Iris pigment epithelial cell (primary cell): Measurements from ENCODE around the gene DCUN1D3.
"Not testable (repeated sequence)": the region's sequence is repeated elsewhere in the genome, so short reads cannot be mapped to it uniquely, and the experiment has no call there.

Experiments
- DNase-seq: peaks from one replicate; pipeline ENCODE4 v3.0.0-alpha.2; 2011; ENCODE audit warnings: low read depth

Gene DCUN1D3

GRCh38 chr16:20822521-20823325 lies 77.4 kb downstream of the DCUN1D3 start:
- no peak for DNase-seq

DNA sequence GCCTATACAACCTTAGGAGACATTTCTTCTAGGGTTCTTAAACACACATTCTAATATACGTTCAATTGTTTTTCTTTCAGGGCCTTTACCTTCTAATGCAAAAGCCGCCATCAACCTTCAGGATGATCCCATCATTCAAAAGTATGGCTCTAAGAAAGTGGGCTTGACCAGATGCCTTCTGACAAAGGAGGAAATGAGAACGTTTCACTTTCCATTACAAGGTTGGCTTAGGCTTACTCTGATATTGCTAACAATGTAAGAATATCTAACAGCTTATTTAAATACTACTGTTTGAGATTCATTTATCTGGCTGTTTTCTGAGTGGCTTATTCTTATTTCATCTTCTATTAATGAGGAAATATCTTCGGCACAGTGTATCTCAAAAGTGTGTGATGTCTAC lies 78.5 kb downstream of the DCUN1D3 start:
- DNase-seq = no peak

- no peak for DNase-seq
These were observed 81.1 kb downstream of the DCUN1D3 start for GRCh38 chr16:20818929-20819585.

- peak; percentile 6 for DNase-seq
These were observed 85.4 kb downstream of the DCUN1D3 start for GRCh38 chr16:20814784-20815183.

DNA sequence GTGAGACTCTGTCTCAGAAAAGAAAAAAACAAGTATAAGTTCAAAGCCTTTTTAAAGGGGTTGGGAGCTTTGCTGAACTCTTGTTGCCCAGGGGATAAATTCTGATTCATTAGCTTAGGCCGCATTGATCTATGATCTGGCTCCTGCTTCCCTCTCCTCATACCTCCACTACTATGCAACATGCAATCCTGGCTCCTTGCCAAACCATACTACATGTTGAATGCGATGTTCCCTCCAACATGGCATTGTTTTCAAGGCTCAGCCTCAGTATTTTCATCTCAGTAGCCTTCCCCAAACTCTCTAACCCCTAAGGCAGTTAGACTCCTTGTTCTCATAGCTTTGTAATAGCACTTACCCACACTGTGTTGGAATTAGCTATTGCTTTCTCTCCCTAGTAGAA lies 87.6 kb downstream of the DCUN1D3 start:
- DNase-seq = no peak

- DNase-seq = no peak
These were observed 88.2 kb downstream of the DCUN1D3 start for GRCh38 chr16:20811889-20812439.

GRCh38 chr16:20807862-20808261 lies 92.3 kb downstream of the DCUN1D3 start:
- DNase-seq = no peak

DNA sequence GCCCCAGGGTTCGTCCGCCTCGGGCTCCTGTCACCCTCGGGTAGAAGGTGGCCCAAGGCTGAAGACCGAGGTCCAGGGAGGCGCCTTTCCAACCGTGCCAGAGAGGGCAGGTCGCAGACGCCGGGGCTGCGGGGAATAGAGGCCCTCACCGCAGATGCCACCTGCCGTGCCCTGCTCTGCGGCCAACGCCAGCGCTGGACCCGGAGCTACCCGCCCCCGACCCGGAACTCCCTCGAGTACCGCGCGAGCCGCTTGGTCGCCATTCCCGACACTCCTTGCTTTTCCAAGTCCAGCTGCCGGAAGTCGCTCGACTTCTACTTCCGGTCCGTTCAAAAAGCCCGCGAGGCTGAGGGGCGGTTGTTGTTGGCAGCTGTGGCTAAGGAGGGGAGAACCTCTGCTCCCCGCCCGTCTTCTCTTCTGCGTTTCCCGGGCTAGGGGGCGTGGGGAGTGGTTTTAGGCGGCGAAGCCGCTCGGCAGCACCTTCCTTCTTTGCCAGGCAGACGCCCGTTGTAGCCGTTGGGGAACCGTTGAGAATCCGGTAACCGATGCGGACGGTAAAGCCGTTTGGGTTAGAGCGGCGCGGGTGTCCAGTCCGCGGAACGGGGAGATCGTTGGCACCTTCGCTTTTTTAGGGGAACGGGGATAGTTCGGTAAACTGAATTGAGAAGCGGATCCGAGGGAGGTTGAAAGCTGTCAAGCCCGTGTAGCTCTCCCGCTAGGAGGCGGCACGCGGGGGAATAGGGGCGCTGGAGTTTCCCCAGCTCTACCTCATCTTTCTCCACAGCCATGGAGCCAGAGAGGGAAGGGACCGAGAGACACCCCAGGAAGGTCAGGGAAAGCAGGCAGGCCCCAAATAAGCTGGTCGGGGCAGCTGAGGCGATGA lies 93.7 kb downstream of the DCUN1D3 start, which contains the start of the genes ERI2 and REXO5:
TSS of gene ERI2 (minus strand) at position 305 of the 883 bp plus-strand sequence. CDS start at position 263, 42 bp downstream.
TSS of gene REXO5 (plus strand) at position 360 of the 883 bp plus-strand sequence. CDS start at position 787, 427 bp downstream.
- DNase-seq = peak; percentile 96

- DNase-seq = not testable (repeated sequence)
These were observed 94.4 kb downstream of the DCUN1D3 start for GRCh38 chr16:20805684-20806167.
